Daoy (cell line): ENCODE measurements around the gene PAPSS1. TPM values are rescaled to one million over a fixed set of nuclear protein-coding genes. Genes with fewer than 3 reads are reported as not detected.
A peak's percentile ranks its signal among the peaks of the same experiment; 100 is the strongest.
"Not testable (repeated sequence)": the region's sequence is repeated elsewhere in the genome, so short reads cannot be mapped to it uniquely, and the experiment has no call there.

ENCODE experiments used
- DNase-seq: peaks from one replicate; pipeline ENCODE4 v3.0.0-alpha.2; 2015; ENCODE audit warnings: low read depth
- total RNA-seq: library from RNA; depleted of rRNA; stranded (reverse); fragments of >200 nt; shearing (Covaris generic); gene quantifications from 2 replicates; pipeline ENCODE4 v1.2.3, GENCODE V29; 2014

PAPSS1 gene
- total RNA-seq, 1 experiment from 2014 or later = 25.9 TPM

DNA sequence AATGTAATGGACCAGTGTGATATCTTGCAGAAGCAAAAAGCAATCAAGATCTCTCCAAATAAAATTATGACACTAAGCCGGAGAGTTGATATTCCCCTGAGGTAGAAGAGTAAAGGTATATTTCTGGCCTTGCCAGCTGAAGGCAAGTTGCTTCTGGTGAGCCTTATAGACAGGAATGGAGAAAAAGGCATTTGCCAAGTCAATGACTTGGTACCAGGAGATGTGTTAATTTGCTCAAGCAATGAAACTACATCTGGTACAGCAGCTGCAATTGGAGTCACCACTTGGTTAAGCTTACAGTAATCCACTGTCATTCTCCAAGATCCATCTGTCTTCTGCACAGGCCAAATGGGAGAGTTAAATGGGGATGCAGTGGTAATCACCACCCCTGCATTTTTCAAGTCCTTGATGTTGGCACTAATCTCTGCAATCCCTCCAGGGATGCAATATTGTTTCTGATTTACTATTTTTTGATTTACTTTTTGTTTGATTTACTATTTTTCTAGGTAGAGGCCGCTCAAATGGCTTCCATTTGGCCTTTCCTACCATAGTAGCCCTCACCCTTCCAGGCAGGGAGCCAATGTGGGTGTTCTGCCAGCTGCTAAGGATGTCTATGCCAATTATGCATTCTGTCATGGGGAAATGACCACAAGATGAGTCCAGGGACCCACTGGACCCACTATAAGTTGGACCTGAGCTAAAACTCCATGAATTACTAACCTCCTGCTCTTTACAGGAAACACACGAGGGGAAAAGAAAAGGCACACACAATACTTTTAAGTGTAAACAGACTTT lies 6.3 kb upstream of the PAPSS1 start:
- not testable (repeated sequence) for DNase-seq

DNA sequence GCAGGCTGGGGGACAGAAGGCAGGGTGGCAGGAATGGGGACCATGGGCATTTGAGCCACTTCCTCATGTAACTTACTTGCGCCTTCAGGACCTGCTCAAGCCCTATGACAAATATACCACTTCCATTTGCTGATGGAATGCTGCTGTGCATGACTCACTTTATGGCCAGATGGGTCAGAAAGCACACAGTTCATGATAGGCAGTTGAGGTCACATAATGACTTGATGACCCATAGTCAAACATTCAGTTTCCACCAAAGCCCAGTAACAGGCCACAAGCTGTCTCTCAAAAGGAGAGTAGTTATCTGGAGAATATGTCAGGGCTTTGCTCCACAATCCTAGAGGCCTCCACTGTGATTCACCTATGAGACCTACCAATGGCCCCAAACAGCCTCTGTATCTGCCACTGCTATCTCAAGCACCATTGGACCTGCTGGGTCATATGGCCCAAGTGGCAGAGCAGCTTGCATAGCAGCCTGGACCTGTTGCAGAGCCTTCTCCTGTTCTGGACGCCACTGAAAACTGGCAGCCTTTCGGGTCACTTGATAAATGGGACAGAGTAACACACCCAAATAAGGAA lies 5.3 kb upstream of the PAPSS1 start:
- peak; percentile 9 for DNase-seq

- not testable (repeated sequence) for DNase-seq
These were observed 3.3 kb upstream of the PAPSS1 start for GRCh38 chr4:107723331-107723730.

DNA sequence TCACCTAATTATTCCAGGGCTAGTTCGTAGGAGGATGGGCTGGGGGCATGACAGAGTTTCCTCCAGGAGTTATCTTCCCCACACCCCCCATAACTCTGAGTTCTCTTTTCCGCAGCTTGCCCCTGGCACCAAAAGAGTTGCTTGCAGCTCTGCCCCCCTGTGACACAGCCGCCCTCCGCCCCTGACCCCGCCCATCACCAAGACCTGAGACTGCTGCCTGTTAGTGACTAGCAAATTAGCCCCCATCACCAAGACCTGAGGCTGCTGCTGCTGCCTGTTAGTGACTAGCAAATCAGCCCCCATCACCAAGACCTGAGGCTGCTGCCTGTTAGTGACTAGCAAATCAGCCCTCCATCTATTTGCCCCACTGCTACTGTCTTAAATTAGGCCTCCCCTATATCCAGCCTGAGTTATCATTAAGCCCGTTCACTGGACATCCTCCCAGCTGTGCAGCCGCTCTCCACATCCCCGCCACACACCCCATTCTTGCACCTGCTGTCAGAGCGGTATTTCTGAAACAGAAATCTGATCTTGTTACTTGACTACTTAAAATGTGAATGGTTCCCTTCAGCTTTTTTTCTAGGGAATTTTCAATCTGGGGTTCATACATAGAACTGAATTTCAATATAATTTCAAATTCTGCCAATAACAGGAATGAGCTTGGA lies 1.5 kb upstream of the PAPSS1 start:
- DNase-seq = no peak

GRCh38 chr4:107719207-107719921 lies 670 bp downstream of the PAPSS1 start:
- DNase-seq = no peak

GRCh38 chr4:107718351-107718965 lies 1.6 kb downstream of the PAPSS1 start:
- DNase-seq = peak; percentile 6

- DNase-seq = no peak
These were observed 5.8 kb downstream of the PAPSS1 start for GRCh38 chr4:107714256-107714655.

GRCh38 chr4:107712236-107712635 lies 7.8 kb downstream of the PAPSS1 start:
- no peak for DNase-seq

GRCh38 chr4:107711831-107712230 lies 8.2 kb downstream of the PAPSS1 start:
- DNase-seq = no peak

DNA sequence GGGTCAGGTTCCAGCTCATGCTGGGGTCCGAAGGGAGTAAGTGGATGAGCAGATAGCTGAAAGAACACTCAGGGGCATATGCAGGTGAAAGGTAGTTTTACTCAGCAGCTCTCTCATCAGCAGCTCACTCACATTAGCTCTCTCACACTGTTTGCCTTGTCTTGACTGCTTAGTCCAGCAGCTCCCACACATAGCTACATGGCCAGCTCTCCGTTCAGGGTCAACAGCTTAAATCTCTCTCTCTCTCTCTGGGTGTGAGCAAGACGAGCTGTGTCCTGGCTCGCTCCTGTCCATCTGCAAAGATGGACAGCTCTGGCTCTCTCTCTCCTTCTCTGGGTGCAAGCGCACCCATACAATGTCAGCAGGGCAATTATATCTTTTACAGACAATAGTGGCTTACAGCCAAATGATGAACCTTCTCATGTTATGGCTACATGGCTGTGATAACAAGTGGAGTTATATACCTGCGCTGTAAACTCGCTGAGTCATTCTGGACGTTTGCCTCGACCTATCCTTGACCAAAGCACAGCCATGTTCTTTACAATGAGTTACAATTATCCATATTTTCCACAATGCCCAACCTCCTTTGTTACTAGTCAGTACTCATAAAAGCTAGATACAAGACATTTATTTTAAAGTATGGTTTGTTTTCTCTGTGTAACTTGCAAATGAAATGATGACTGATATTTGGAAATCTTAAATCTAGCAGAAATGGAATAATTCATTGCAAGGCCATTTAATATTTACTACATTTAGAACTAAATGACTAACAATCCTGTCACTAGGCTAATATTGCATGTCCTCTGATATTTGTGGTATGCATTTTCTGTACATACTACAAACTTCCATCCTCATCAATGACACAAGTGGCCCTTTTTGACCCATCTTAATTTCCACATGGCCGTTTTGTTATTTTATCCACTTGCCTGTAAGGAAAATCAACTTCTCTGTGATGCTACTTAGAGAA lies 9.3 kb downstream of the PAPSS1 start:
- DNase-seq = no peak

DNA sequence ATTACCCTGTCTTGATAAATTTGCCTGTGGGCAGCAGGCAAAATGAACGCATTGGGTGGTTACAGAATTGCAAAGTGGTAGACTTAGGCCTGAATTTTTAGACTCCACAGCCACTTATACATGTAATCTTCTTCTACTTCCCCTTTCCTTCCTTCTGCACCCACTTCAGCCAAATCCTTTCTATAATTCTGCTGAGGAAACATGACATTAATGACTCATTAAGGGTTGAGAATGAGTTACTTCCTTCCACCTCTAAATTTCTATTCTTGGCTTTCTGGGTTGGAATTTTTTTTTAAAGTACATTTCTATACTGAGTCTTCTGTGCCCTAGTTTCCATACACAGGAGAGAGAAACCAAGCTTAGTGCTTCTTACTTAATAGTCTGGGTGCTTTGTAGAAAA lies 10.1 kb downstream of the PAPSS1 start:
- DNase-seq = no peak

GRCh38 chr4:107708225-107708624 lies 11.8 kb downstream of the PAPSS1 start:
- DNase-seq = no peak

DNA sequence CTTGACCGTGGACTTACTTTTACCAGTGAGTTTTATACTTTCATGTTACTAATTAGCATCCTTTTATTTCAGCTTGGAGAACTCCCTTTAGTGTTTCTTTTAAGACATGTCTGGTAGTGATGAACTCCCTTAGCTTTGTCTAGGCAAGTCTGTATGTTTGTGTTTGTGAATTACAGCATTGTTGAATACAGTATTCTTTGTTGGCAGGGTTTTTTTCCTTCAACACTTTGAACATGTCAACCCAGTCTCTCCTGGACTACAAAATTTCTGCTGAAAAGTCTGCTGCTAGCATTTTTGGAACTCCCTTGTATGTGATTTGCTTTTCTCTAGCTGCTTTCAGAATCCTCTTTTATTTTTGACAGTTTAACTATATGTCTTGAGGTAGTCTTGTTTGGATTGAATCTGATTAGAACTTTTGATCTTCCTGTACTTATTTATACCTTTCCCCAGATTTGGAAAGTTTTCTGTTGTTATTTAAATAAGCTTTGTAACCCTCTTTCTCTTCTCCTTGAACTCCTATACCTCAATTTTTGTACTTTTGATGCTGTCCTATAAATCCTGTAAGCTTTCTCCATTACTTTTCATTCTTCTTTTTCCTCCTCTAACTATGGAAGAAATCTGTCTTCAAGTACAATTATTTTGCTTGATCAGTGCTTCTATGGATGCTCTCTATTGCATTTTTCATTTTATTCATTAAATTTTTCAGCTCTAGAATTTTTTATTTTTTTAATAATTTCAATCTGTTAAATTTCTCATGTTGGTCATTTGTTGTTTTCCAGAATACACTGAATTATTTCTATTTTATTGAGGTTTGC lies 14.1 kb downstream of the PAPSS1 start:
- DNase-seq = no peak

DNA sequence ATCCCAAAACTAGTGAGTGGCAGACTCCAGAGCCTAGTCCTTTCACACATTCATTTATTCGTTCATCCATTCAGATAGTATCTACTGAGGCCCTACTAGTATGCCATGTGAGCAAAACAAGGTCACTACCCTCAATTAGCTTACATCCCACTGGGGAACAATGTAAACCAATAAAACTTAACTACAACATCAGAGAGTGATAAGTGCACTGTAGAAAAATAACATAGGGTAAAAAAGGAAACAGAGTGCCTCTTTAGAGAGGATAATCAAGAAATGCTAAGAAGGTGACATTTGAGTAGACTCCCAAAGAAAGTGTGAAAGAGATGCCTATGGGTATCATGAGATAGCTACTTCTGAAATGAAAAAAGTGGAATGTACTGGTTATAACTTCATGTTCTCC lies 18.5 kb downstream of the PAPSS1 start:
- DNase-seq = no peak

- DNase-seq = no peak
These were observed 20.4 kb downstream of the PAPSS1 start for GRCh38 chr4:107699466-107700206.

DNA sequence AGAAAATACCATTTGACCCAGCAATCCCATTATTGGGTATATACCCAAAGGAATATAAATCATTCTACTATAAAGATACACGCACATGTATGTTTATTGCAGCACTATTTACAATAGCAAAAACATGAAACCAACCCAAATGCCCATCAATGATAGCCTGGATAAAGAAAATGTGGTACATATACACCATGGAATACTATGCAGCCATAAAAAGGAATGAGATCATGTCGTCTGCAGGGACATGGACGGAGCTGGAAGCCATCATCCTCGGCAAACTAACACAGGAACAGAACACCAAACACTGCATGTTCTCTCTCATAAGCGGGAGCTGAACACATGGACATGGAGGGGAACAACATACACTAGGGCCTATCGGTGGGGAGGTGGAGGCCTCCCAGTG lies 23.8 kb downstream of the PAPSS1 start:
- not testable (repeated sequence) for DNase-seq

DNA sequence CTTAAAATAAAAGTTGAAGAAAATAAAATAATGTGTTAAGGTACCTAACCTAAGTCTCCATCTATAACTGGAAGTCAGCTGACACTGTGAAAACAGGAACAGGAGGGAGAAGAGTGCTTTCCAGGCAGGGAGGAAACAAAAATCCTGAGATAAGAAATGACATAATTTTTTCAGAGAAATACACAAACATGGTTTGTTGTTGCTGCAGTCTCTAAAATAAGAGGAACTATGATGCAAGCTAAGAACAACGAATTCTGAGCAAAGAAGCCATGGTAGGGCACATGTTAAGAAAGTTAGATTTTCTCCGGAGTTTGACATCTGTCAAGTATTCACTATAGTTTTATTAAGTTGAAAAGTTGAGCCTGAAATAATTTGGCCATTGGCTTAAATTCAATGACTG lies 26.9 kb downstream of the PAPSS1 start:
- DNase-seq = no peak

DNA sequence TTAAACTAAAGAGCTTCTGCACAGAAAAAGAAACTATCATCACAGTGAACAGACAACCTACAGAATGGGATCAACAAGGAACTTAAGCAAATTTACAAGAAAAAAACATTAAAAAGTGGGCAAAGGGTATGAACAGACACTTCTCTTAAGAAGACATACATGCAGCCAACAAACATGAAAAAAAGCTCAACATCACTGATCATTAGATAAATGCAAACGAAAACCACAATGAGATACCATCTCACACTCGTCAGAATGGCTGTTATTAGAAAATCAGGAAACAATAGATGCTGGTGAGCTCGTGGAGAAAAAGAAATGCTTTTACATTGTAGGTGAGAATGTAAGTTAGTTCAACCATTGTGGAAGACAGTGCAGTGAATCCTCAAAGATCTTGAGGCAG lies 27.8 kb downstream of the PAPSS1 start:
- DNase-seq = no peak

DNA sequence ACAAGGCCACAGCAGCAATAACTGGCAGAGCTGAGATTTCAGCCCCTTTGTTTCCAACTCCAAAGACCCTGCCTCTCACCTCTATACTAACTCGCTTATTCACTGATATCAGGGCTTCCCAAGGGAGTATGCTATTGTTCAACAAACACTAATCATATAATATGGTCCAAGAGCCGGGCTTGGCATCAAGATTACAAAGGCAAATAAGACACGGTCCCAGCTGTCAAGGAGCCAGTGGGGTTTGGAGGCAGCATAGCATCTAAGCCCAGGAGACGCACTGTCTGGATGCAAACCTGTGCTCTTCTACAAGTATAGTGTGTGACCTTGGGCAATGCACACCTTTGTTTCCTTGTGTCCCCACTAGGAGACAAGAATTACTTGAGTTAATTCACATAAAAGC lies 28.7 kb downstream of the PAPSS1 start:
- no peak for DNase-seq
